K562 (cell line): ENCODE measurements around the gene ZNF792. TPM values are rescaled to one million over a fixed set of nuclear protein-coding genes. Genes with fewer than 3 reads are reported as not detected.

ENCODE experiments used
- ATAC-seq: fragments of 200-7000 bp; cut with Tn5 transposase; 3 replicates; pipeline ENCODE4 v1.9.1; 2020; ENCODE audit warnings: moderate library complexity
- BruUV-seq: library from RNA; stranded (reverse); fragments of 400-500 nt; replicated peaks from 2 replicates; lab custom pipeline; 2021; lab: Mats Ljungman, UMichigan
- CTCF ChIA-PET: fragments of 300-600 bp; formaldehyde crosslinking; extraction: SDS; loops from one replicate; lab custom pipeline; 2021; ENCODE audit warnings: low intra/inter-chr PET ratio; lab: Yijun Ruan, JAX
- POLR2A ChIA-PET: fragments of 300-600, 350-650 bp; sonication (Branson Sonifier 250); formaldehyde crosslinking; extraction: SDS; loops from one replicate; lab custom pipeline; 2021; ENCODE audit warnings: antibody characterized with exemption, inconsistent platforms; lab: Yijun Ruan, JAX
- DNase-seq, 4 experiments: peaks; one replicate each; pipeline versions ENCODE4 v3.0.0 to v3.0.0-alpha.2; 2011 to 2018; ENCODE audit warnings: low spot score in 3 of 4, mixed read lengths in 3 of 4; ENCODE audit errors: extremely low read depth in 1 of 4
- FAIRE-seq: peaks from 2 replicates; lab custom pipeline; 2011; peaks lifted over from hg19 to GRCh38; lab: Jason Lieb, UNC
- H2AFZ ChIP-seq: 2 replicates; pipeline ENCODE4 v1.6.0; 2011; ENCODE audit warnings: low read depth, low read length, control low read depth, inconsistent platforms
- H3K27ac ChIP-seq: fragments of 200-600 bp; 3 replicates; pipeline ENCODE4 v1.8.0; 2011; ENCODE audit warnings: low read depth, mild to moderate bottlenecking, control low read depth, inconsistent platforms, low read length, moderate library complexity, mixed read lengths; ENCODE audit errors: extremely low read depth
- H3K27me3 ChIP-seq, 2 experiments: fragments of 300-600 bp in 1 of 2; 2 replicates in 1 of 2; 3 replicates in 1 of 2; pipeline versions ENCODE4 v1.6.0 to v1.8.0; 2011; ENCODE audit warnings: inconsistent platforms in 2 of 2, low read length in 2 of 2, mild to moderate bottlenecking in 1 of 2, mixed read lengths in 1 of 2, moderate library complexity in 1 of 2; ENCODE audit not compliant: control insufficient read depth in 2 of 2, insufficient read depth in 2 of 2
- H3K36me3 ChIP-seq: fragments of 300-600 bp; 3 replicates; pipeline ENCODE4 v1.8.0; 2011; ENCODE audit warnings: mild to moderate bottlenecking, low read length, inconsistent platforms; ENCODE audit not compliant: control insufficient read depth, insufficient read depth
- H3K4me1 ChIP-seq, 2 experiments: fragments of 200-600 bp in 1 of 2; replicated peaks in 1 of 2; 2 replicates in 1 of 2; 3 replicates in 1 of 2; pipeline versions ENCODE4 v1.5.1 to v1.8.0; 2011; ENCODE audit warnings: inconsistent platforms in 2 of 2, low read length in 2 of 2, mild to moderate bottlenecking in 1 of 2, mixed read lengths in 1 of 2, moderate library complexity in 1 of 2; ENCODE audit not compliant: control insufficient read depth in 2 of 2, insufficient read depth in 2 of 2
- H3K4me2 ChIP-seq: 2 replicates; pipeline ENCODE4 v1.6.1; 2011; ENCODE audit warnings: low read length, control low read depth, inconsistent platforms, mixed read lengths; ENCODE audit not compliant: insufficient read depth
- H3K4me3 ChIP-seq: fragments of 200-600 bp; sonication (generic), shearing (Covaris generic); 2 replicates; pipeline ENCODE4 v1.5.1; 2016; ENCODE audit warnings: control low read depth, inconsistent platforms
- H3K79me2 ChIP-seq: fragments of 200-600 bp; 3 replicates; pipeline ENCODE4 v1.8.0; 2011; ENCODE audit warnings: low read length, inconsistent platforms; ENCODE audit not compliant: control insufficient read depth, insufficient read depth
- H3K9ac ChIP-seq, 2 experiments: 2 replicates each; pipeline versions ENCODE4 v1.6.0 to v1.6.1; 2011; ENCODE audit warnings: low read depth in 2 of 2, low read length in 2 of 2, control low read depth in 1 of 2, inconsistent platforms in 1 of 2, mild to moderate bottlenecking in 1 of 2, mixed read lengths in 1 of 2; ENCODE audit not compliant: insufficient read depth in 1 of 2
- H3K9me1 ChIP-seq: one replicate; pipeline ENCODE4 v1.6.0; 2011; ENCODE audit warnings: inconsistent platforms, mild to moderate bottlenecking, low read length, moderate library complexity; ENCODE audit not compliant: control insufficient read depth, insufficient read depth
- H3K9me3 ChIP-seq: replicated peaks from 2 replicates; pipeline ENCODE4 v1.5.1; 2011; ENCODE audit warnings: low read depth, low read length, inconsistent platforms; ENCODE audit not compliant: control insufficient read depth, insufficient read depth
- H4K20me1 ChIP-seq: replicated peaks from 2 replicates; pipeline ENCODE4 v1.6.1; 2011; ENCODE audit warnings: low read length, inconsistent platforms, mixed read lengths; ENCODE audit not compliant: control insufficient read depth, insufficient read depth
- BACH1 ChIP-seq: fragments of 200-800 bp; sonication (Bioruptor generic); IDR thresholded peaks from 2 replicates; pipeline ENCODE4 v1.6.1; 2016; ENCODE audit warnings: missing genetic modification characterization, missing compliant biosample characterization
- CTBP1 ChIP-seq: fragments of 450-650 bp; IDR thresholded peaks from 2 replicates; pipeline ENCODE4 v1.6.1; 2016; ENCODE audit warnings: borderline replicate concordance
- NCOA6 ChIP-seq: fragments of 450-650 bp; IDR thresholded peaks from 2 replicates; pipeline ENCODE4 v1.6.1; 2017; ENCODE audit warnings: mild to moderate bottlenecking
- PHF21A ChIP-seq: fragments of 450-650 bp; IDR thresholded peaks from 2 replicates; pipeline ENCODE4 v1.6.1; 2017; ENCODE audit warnings: low read depth, borderline replicate concordance
- POLR2A ChIP-seq: fragments of 450-650 bp; conservative IDR thresholded peaks from 2 replicates; pipeline ENCODE4 v1.6.1; 2016
- TSHZ1 ChIP-seq: fragments of 250-450 bp; sonication (Bioruptor Pico); IDR thresholded peaks from 2 replicates; pipeline ENCODE4 v1.4.0; 2020; ENCODE audit warnings: mild to moderate bottlenecking, moderate library complexity
- ZNF184 ChIP-seq: sonication (generic); formaldehyde crosslinking; IDR thresholded peaks from 2 replicates; pipeline ENCODE4 v1.5.0; 2020; ENCODE audit warnings: missing genetic modification reagents
- ZNF24 ChIP-seq: fragments of 450-650 bp; IDR thresholded peaks from 2 replicates; pipeline ENCODE4 v1.6.1; 2016
- ZNF280A ChIP-seq: fragments of 450-650 bp; IDR thresholded peaks from 2 replicates; pipeline ENCODE4 v1.6.1; 2018; ENCODE audit warnings: mild to moderate bottlenecking, low read depth; ENCODE audit not compliant: partially characterized antibody
- WGBS: fragments of 100-300 bp; shearing (Covaris generic); methylation state at CpG from one replicate; pipeline ENCODE4 v1.1.6; 2016; ENCODE audit warnings: low coverage, mixed read lengths; ENCODE audit not compliant: insufficient coverage; ENCODE audit errors: missing lambda C conversion rate; 5-methylcytosine and 5-hydroxymethylcytosine counted together
- in situ Hi-C: fragments of 300-500 bp; cut with MboI; formaldehyde crosslinking; loops from 4 replicates; pipeline ENCODE4 v1.15.0; 2018; ENCODE audit warnings: inconsistent platforms, mixed read lengths
- intact Hi-C: fragments of 100-400 bp; cut with micrococcal nuclease; formaldehyde crosslinking; loops from 2 replicates; pipeline ENCODE4 v1.14.2; 2022
- polyA plus RNA-seq, 8 experiments: library from polyadenylated mRNA; depleted of rRNA in 4 of 8; stranded (reverse) in 5 of 8; unstranded in 3 of 8; fragments of >200 nt; fragmentation: Nextera tagmentation in 2 of 8; fragmentation: Illumina TruSeq in 1 of 8; extraction: Ambion mirVana in 2 of 8; extraction: Trizol in 1 of 8; gene quantifications; 2 replicates each; pipeline versions ENCODE4 v1.2.1 to v1.2.3, GENCODE V29; 2011 to 2014; ENCODE audit warnings: inconsistent platforms in 1 of 8, missing spikeins in 1 of 8
- total RNA-seq, 7 experiments: library from RNA; depleted of rRNA in 6 of 7; stranded (reverse); fragments of >200 nt in 6 of 7; fragmentation: Illumina TruSeq in 2 of 7; extraction: Trizol in 2 of 7; gene quantifications; 2 replicates each; pipeline versions ENCODE4 v1.2.1 to v1.2.3, GENCODE V29; 2011 to 2021; ENCODE audit warnings: low replicate concordance in 1 of 7

ZNF792 gene
- total and polyA plus RNA-seq, 9 of the 15 experiments (the other 6 are each of a cell fraction or from before 2014, with no cell fraction given), result 3.3 to 16.5 (median 10.4) TPM

GRCh38 chr19:34985249-34986022 lies 21.4 kb upstream of the ZNF792 start:
- intact Hi-C loops, result no loop called here

More at GRCh38 chr19:34985249-34986022, 21.4 kb upstream of the ZNF792 start:
- Histone ChIP-seq H3K4me3 (no peak overlapping the region), H3K27ac (no peak overlapping the region), H3K4me1 (no peaks in the 10 kb centered on the region), H3K36me3 (no peaks in the 10 kb centered on the region), H3K4me2 (no peak overlapping the region), H3K27me3 (peaks cover 0 to 9% of the 10 kb centered on the region in 2 experiments; a peak in 1 of 5 replicates), H3K9ac (no peak overlapping the region), H3K79me2 (no peaks in the 10 kb centered on the region), H3K9me3 (peaks cover 6% of the 10 kb centered on the region), H3K9me1 (no peaks in the 10 kb centered on the region), H4K20me1 (no peaks in the 10 kb centered on the region), H2AFZ (no peak overlapping the region)
- TF ChIP-seq ZNF184 (CRISPR knock-in tag) (no peak), NCOA6 (no peak), PHF21A (no peak), TSHZ1 (no peak), CTBP1 (no peak), ZNF280A (no peak), ZNF24 (no peak), POLR2A (no peak), BACH1 (tag) (no peak)
- peak; percentile 26 for FAIRE-seq
- CTCF ChIA-PET, result no interaction called here
- no peak for DNase-seq
- ATAC-seq, result no peak
- BruUV-seq, result no TSS peak
- POLR2A ChIA-PET, result interaction anchor here (1.0 kb wide), 1 partner anchor 16 kb away, joined by 3 read pairs; no protein-coding TSS in a partner anchor
- in situ Hi-C loops, result no loop called here
- WGBS, result 29% methylated on average over 7 of the region's 7 CpGs
